ENCODE results near the gene PRKCB.

- TF ChIP-seq CTCF (conservative IDR thresholded peaks at IDR 0.05 in 1 of 2, IDR thresholded peaks at IDR 0.05 in 1 of 2; ENCODE audit: extremely low read depth in 1 of 2, insufficient read depth in 1 of 2, low read depth in 1 of 2, low read length in 2 of 2) (no peak), EZH2 (IDR thresholded peaks at IDR 0.05; ENCODE audit: borderline replicate concordance, low read length) (no peak)
Measured at GRCh38 chr16:24125214-24125613, 289.4 kb downstream of the PRKCB start.
